Measurements from ENCODE around the gene ANO9.

- TF ChIP-seq EZH2 (IDR thresholded peaks at IDR 0.05) (no peak), CTCF (IDR thresholded peaks at IDR 0.05) (no peak), EZH2phosphoT487 (IDR thresholded peaks at IDR 0.05) (no peak)
Measured at GRCh38 chr11:454801-455565, 13.2 kb upstream of the ANO9 start.
